Endothelial cell (in vitro differentiated cells): ENCODE data around the gene NT5C2. TPM values are rescaled to one million over a fixed set of nuclear protein-coding genes. Genes with fewer than 3 reads are reported as not detected.
A peak's percentile ranks its signal among the peaks of the same experiment; 100 is the strongest.
"Not testable (repeated sequence)": the region's sequence is repeated elsewhere in the genome, so short reads cannot be mapped to it uniquely, and the experiment has no call there.

ENCODE experiments used
- DNase-seq: peaks from one replicate; pipeline ENCODE4 v3.0.0; 2021; ENCODE audit warnings: low spot score
- H3K27ac Mint-ChIP-seq: one replicate; pipeline ENCODE4 v1.8.0; 2021; ENCODE audit warnings: mixed read lengths, inconsistent platforms; ENCODE audit not compliant: unreplicated experiment
- H3K27me3 Mint-ChIP-seq: one replicate; pipeline ENCODE4 v1.8.0; 2021; ENCODE audit warnings: mild to moderate bottlenecking, moderate library complexity, mixed read lengths, inconsistent platforms; ENCODE audit not compliant: unreplicated experiment
- H3K36me3 Mint-ChIP-seq: one replicate; pipeline ENCODE4 v1.8.0; 2021; ENCODE audit warnings: mild to moderate bottlenecking, low read depth, mixed read lengths, inconsistent platforms; ENCODE audit not compliant: unreplicated experiment
- H3K4me1 Mint-ChIP-seq: one replicate; pipeline ENCODE4 v1.8.0; 2021; ENCODE audit warnings: mild to moderate bottlenecking, mixed read lengths, inconsistent platforms; ENCODE audit not compliant: unreplicated experiment
- H3K4me3 Mint-ChIP-seq: one replicate; pipeline ENCODE4 v1.8.0; 2021; ENCODE audit warnings: mild to moderate bottlenecking, mixed read lengths, inconsistent platforms; ENCODE audit not compliant: unreplicated experiment
- H3K9me3 Mint-ChIP-seq: one replicate; pipeline ENCODE4 v1.8.0; 2021; ENCODE audit warnings: mixed read lengths, inconsistent platforms; ENCODE audit not compliant: unreplicated experiment
- total RNA-seq: library from RNA; stranded (reverse); fragmentation: NEBNext Ultra II Directional; extraction: Animal tissue kit (Norgen Biotek cat#: 25700); gene quantifications from one replicate; pipeline ENCODE4 v1.2.1, GENCODE V29; 2021; ENCODE audit not compliant: unreplicated experiment
- TF ChIP-seq, protein P1 (sequence below): fragments of 200-600 bp; sonication (generic); IDR thresholded peaks from one replicate; pipeline ENCODE4 v1.5.0; 2021; ENCODE audit warnings: antibody characterized with exemption; ENCODE audit not compliant: unreplicated experiment

Gene NT5C2
- total RNA-seq, 1 donor from 2014 or later: 88.2 TPM

DNA sequence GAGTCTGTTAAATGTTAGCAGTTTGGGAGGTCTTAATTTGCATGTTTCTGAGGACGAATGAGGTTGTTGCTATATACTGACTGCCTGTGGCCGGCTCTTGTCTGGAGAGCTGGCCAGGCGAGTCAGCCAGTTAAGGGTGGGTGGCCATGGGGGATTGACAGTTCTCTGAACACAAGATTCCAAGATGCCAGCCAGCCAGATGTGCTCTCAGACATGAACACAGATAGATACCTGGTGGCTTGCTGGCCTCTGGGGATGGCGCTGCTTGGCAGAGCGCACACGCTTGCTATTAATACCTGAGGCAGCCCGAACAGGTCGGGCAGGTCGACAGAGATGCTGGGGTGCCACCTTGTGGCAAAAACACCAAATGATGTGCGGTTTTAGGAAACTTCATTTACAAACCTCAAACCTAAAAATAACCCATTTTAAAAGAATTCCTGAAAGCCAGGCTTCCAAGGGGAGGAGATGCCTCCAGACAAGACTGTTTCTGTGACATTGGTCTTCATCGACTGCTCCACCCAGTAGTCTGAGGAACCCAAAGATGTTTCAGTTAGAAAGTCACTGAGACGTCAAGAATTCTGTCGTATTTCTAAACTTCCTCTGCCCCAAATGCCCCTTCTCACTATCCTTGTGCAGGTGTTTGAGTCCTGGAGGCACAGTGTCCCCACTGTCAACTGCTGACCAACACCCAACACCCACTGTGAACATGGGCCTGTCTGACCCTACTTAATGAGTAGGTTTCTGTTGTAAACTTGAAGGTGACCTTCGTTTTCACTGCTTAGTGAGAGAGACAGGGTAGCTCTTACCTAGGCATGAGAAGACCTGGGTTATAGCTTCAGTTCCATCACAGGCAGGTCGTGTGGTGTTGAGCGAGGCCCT lies 123.4 kb downstream of the NT5C2 start:
- Mint-ChIP-seq H3K27ac (no peak overlapping the region), H3K9me3 (no peaks in the 10 kb centered on the region), H3K4me1 (no peaks in the 10 kb centered on the region), H3K36me3 (no peaks in the 10 kb centered on the region), H3K27me3 (peaks cover 4% of the 10 kb centered on the region), H3K4me3 (no peak overlapping the region)
- peak; percentile 70 for DNase-seq
- TF ChIP-seq, protein P1, sequence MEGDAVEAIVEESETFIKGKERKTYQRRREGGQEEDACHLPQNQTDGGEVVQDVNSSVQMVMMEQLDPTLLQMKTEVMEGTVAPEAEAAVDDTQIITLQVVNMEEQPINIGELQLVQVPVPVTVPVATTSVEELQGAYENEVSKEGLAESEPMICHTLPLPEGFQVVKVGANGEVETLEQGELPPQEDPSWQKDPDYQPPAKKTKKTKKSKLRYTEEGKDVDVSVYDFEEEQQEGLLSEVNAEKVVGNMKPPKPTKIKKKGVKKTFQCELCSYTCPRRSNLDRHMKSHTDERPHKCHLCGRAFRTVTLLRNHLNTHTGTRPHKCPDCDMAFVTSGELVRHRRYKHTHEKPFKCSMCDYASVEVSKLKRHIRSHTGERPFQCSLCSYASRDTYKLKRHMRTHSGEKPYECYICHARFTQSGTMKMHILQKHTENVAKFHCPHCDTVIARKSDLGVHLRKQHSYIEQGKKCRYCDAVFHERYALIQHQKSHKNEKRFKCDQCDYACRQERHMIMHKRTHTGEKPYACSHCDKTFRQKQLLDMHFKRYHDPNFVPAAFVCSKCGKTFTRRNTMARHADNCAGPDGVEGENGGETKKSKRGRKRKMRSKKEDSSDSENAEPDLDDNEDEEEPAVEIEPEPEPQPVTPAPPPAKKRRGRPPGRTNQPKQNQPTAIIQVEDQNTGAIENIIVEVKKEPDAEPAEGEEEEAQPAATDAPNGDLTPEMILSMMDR: peak; percentile 64

DNA sequence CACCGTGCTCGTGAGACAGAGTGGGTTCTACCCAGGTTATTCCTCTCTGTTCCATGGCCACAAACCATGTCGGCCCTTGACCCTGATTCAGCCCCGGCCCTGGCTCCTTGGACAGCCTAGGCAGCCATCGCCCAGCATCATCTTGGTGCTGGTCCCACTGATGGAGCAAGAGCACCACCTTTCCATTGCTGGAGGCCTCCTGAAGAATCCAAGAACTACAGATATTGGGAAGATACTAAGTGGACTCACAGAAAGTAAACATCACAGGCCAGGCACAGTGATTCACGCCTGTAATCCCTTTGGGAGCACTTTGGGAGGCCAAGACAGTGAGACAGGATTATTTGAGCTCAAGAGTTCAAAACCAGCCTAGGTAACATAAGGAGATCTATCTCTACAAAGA lies 125.1 kb downstream of the NT5C2 start:
- Mint-ChIP-seq H3K27me3 (peaks cover 4% of the 10 kb centered on the region), H3K27ac (no peak overlapping the region), H3K36me3 (no peaks in the 10 kb centered on the region), H3K4me3 (no peak overlapping the region), H3K4me1 (no peaks in the 10 kb centered on the region), H3K9me3 (no peaks in the 10 kb centered on the region)
- TF ChIP-seq, protein P1: no peak
- DNase-seq: no peak

DNA sequence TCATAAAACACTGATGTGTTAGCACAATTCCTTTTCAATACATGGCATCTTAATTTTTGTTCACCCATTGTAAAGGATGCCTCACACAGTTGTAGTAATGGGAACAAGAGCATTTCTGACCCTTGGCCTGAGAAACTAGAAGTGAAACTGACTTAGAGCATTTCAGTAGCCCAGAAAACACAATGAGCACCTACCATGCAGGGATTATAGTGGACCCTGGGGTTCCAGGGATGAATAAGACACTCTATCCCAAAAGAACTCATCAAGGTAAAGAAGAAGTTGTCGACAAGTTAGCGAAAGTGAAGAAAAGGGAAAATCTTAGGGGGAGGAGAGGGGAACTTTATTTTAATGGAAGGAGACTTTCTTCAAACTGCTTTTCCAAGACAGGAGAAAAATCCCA lies 125.6 kb downstream of the NT5C2 start:
- Mint-ChIP-seq H3K4me3 (no peak overlapping the region), H3K4me1 (no peaks in the 10 kb centered on the region), H3K9me3 (no peaks in the 10 kb centered on the region), H3K27me3 (peaks cover 4% of the 10 kb centered on the region), H3K36me3 (no peaks in the 10 kb centered on the region), H3K27ac (no peak overlapping the region)
- no peak for DNase-seq
- TF ChIP-seq, protein P1: no peak

DNA sequence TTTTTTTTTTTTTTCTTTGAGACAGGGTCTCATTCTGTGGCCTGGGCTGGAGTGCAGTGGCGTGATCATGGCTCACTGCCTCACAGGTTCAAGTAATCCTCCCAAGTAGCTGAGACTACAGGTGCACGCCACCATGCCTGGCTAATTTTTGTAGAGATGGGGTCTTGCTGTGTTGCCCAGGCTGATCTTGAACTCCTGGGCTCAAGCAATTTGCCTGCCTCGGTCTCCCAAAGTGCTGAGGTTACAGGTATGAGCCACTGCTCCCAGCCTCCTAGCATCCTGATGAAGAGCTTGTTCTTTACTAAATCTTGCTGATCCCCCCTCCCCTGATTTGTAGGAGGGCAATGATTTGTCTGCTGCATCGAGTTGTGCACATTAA lies 126.0 kb downstream of the NT5C2 start:
- H3K36me3 Mint-ChIP-seq, H3K4me1 Mint-ChIP-seq, H3K4me3 Mint-ChIP-seq, H3K9me3 Mint-ChIP-seq, DNase-seq, H3K27me3 Mint-ChIP-seq, H3K27ac Mint-ChIP-seq: not testable (repeated sequence)

DNA sequence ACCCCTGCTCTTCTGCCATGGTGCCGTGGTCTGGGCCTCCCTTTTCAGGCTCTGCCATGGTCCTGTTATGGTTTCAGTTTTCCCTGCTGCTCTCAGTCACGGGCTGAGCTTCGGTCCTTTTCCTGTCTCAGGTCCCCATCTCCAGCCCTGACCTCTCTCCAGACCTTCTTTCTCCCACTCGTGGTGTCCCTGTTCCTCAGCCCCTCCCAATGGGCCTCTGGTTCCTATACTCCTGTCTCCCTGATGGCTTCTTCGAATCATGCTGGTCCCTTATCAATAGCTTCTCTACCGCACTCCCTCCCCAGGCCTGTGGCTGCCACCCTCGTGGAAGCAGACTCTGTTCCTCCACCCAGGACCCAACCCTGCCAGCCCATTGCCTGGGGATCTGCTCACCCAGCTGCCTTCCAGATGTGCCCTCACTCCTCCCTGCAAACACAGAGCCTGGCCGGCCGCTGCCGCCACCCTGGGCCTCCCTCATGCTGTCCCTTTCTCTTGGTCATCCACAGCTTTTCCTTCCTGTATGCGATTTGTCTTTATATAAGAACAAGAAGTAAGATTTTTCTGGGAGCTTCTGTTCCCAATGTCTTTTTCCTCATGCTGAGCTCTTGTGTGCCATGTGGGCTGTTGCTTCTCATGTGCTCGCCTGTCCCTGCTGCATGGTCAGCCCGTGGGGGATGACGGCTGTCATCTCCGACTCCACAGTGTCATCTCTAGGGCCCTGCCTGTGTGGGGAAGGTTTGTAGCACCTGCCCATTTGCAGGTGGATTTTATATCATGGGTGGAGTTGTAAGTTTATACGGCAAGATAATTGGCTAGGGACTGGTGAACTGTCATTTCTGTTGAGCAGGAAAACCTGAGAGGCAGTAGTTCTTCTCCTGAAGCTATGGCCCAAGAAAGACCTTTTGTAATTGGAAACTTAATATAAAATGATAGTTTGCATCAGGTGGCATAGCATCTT lies 126.7 kb downstream of the NT5C2 start:
- Mint-ChIP-seq H3K36me3 (no peaks in the 10 kb centered on the region), H3K27ac (no peak overlapping the region), H3K4me1 (no peaks in the 10 kb centered on the region), H3K4me3 (no peak overlapping the region), H3K9me3 (no peaks in the 10 kb centered on the region), H3K27me3 (peaks cover 4% of the 10 kb centered on the region)
- DNase-seq: no peak
- TF ChIP-seq, protein P1: no peak
